H1 (cell line): Measurements from ENCODE around the gene ST6GALNAC2.
"Not testable (repeated sequence)": the region's sequence is repeated elsewhere in the genome, so short reads cannot be mapped to it uniquely, and the experiment has no call there.

ENCODE experiments used
- CTCF ChIP-seq, 3 experiments: IDR thresholded peaks; 1 replicate in 2 of 3; 2 replicates in 1 of 3; pipeline versions ENCODE4 v1.5.1 to v1.6.1; 2011; ENCODE audit warnings: low read length in 3 of 3, mild to moderate bottlenecking in 3 of 3, inconsistent platforms in 2 of 3, low read depth in 1 of 3, moderate library complexity in 1 of 3; ENCODE audit not compliant: insufficient read depth in 1 of 3; ENCODE audit errors: control extremely low read depth in 1 of 3
- TBP ChIP-seq: IDR thresholded peaks from 2 replicates; pipeline ENCODE4 v1.6.1; 2011; ENCODE audit warnings: low read depth, low read length, improper control_type of control experiment

GRCh38 chr17:76533640-76534359, 51.9 kb downstream of the ST6GALNAC2 start:
- not testable (repeated sequence) for TF ChIP-seq CTCF (IDR thresholded peaks at IDR 0.05; ENCODE audit: control extremely low read depth in 1 of 3, insufficient read depth in 1 of 3, low read depth in 1 of 3, low read length in 3 of 3); TBP
